ENCODE measurements around the gene SMYD3.

SMYD3 gene

DNA sequence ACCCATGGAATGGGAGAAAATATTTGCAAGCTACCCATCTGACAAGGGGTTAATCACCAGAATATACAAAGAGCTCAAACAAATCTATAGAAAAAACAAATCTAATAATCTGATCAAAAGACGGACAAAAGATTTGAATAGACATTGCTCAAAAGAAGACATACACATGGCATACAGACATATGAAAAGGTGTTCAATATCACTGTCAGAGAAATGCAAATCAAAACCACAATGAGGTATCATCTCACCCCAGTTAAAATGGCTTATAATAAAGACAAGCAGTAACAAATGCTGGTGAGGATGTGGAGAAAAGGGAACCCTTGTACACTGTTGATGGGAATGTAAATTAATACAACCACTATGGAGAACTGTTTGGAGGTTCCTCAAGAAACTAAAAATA, 600.9 kb downstream of the SMYD3 start:
- Mint-ChIP-seq H3K9me3 (peaks cover 0 to 4% of the 10 kb centered on the region in 2 donors), H3K4me1 (peaks cover 3 to 5% of the 10 kb centered on the region in 2 donors), H3K27ac (no peak overlapping the region), H3K27me3 (no peaks in the 10 kb centered on the region), H3K36me3 (peaks cover 22 to 28% of the 10 kb centered on the region in 2 donors), H3K4me3 (no peak overlapping the region)
- DNase-seq = no peak
- no peak for ATAC-seq (replicated peaks)

- no peak overlapping the region for H3K4me3 Mint-ChIP-seq
- peaks cover 29 to 33% of the 10 kb centered on the region in 2 donors for H3K36me3 Mint-ChIP-seq
- peaks cover 3 to 6% of the 10 kb centered on the region in 2 donors for H3K4me1 Mint-ChIP-seq
- ATAC-seq (replicated peaks) (no peak), DNase-seq (no peak)
- peaks cover 0 to 5% of the 10 kb centered on the region in 2 donors for H3K9me3 Mint-ChIP-seq
- H3K27ac Mint-ChIP-seq = no peak overlapping the region
- H3K27me3 Mint-ChIP-seq = no peaks in the 10 kb centered on the region
Observed at GRCh38 chr1:245903851-245904250, 603.2 kb downstream of the SMYD3 start.

- H3K4me3 Mint-ChIP-seq = no peak overlapping the region
- ATAC-seq (replicated peaks) = no peak
- H3K4me1 Mint-ChIP-seq = peaks cover 6 to 10% of the 10 kb centered on the region in 2 donors
- peaks cover 27 to 33% of the 10 kb centered on the region in 2 donors for H3K36me3 Mint-ChIP-seq
- H3K27ac Mint-ChIP-seq = no peak overlapping the region
- DNase-seq = no peak
- peaks cover 0 to 4% of the 10 kb centered on the region in 2 donors for H3K9me3 Mint-ChIP-seq
- H3K27me3 Mint-ChIP-seq = no peaks in the 10 kb centered on the region
Observed at GRCh38 chr1:245901565-245901964, 605.5 kb downstream of the SMYD3 start.

- peaks cover 0 to 4% of the 10 kb centered on the region in 2 donors for H3K9me3 Mint-ChIP-seq
- peaks cover 9 to 15% of the 10 kb centered on the region in 2 donors for H3K4me1 Mint-ChIP-seq
- peaks cover 27 to 33% of the 10 kb centered on the region in 2 donors for H3K36me3 Mint-ChIP-seq
- ATAC-seq (replicated peaks) (peak; percentile 34 to 79), DNase-seq (peak; percentile 1)
- H3K4me3 Mint-ChIP-seq = no peak overlapping the region
- H3K27ac Mint-ChIP-seq = no peak overlapping the region
- no peaks in the 10 kb centered on the region for H3K27me3 Mint-ChIP-seq
Observed at GRCh38 chr1:245901037-245901436, 606.0 kb downstream of the SMYD3 start.

- H3K4me3 Mint-ChIP-seq = no peak overlapping the region
- H3K27me3 Mint-ChIP-seq = no peaks in the 10 kb centered on the region
Observed at GRCh38 chr1:245898581-245898980, 608.5 kb downstream of the SMYD3 start.

DNA sequence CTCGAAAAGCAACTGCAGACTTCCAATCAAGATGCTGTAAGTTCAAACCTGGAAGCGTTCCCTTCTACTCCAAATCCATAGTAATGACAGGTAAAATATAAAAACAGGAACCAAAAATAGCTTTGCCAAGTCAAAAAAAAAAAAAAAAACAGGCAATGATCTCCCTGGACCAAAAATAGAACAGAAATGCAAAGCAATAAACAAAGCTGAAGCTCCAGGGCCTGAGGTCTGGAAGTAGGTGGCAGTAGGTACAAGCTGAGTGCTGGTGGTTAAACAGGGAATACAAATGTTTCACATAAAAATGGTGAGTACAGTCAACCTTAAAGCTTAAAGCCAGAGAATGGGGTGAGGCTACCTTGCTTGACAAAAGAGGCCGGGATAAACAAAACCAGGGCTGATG, 610.8 kb downstream of the SMYD3 start:
- no peak for DNase-seq
- H3K4me3 Mint-ChIP-seq = no peak overlapping the region
- peaks cover 33 to 39% of the 10 kb centered on the region in 2 donors for H3K36me3 Mint-ChIP-seq
- peaks cover 6 to 10% of the 10 kb centered on the region in 2 donors for H3K4me1 Mint-ChIP-seq
- H3K27me3 Mint-ChIP-seq = no peaks in the 10 kb centered on the region
- no peak for ATAC-seq (replicated peaks)
- peaks cover 11 to 15% of the 10 kb centered on the region in 2 donors for H3K9me3 Mint-ChIP-seq
- no peak overlapping the region for H3K27ac Mint-ChIP-seq

More at GRCh38 chr1:245898581-245898980, 608.5 kb downstream of the SMYD3 start:
- DNase-seq (no peak), ATAC-seq (replicated peaks) (no peak)
- Mint-ChIP-seq H3K27ac (no peak overlapping the region), H3K36me3 (peaks cover 31 to 38% of the 10 kb centered on the region in 2 donors), H3K4me1 (peaks cover 9 to 15% of the 10 kb centered on the region in 2 donors), H3K9me3 (peaks cover 3 to 9% of the 10 kb centered on the region in 2 donors)

DNA sequence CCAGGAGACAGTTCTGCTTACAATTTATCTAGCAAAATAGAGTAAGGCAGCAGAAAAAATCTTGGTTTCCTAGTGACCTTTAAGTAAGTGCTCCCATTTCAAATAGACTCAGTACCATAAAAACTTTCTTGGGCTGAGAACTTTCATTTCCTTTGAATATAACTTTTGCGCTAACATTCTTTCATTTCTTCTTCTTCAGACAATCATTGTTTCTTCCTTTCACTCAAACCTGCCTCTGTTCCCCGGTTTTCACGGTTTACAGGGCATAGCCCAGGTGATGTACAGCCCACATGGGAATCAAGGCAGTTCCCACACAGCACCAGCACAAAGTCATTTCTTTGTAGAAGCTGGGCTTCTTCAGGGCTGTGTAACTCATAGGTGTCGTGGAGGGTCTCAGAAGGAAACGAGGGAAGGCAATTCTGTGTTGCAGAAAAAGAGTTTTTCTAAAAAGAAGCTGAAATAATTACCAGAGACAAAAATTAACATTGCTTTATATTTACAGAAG, 611.6 kb downstream of the SMYD3 start:
- H3K27ac Mint-ChIP-seq = no peak overlapping the region
- peaks cover 11 to 14% of the 10 kb centered on the region in 2 donors for H3K9me3 Mint-ChIP-seq
- DNase-seq = no peak
- no peaks in the 10 kb centered on the region for H3K27me3 Mint-ChIP-seq
- no peak for ATAC-seq (replicated peaks)
- peaks cover 6 to 9% of the 10 kb centered on the region in 2 donors for H3K4me1 Mint-ChIP-seq
- no peak overlapping the region for H3K4me3 Mint-ChIP-seq
- peaks cover 34 to 41% of the 10 kb centered on the region in 2 donors for H3K36me3 Mint-ChIP-seq

GRCh38 chr1:245894843-245895242, 612.2 kb downstream of the SMYD3 start:
- ATAC-seq (replicated peaks) (no peak), DNase-seq (no peak)
- Mint-ChIP-seq H3K9me3 (peaks cover 17 to 18% of the 10 kb centered on the region in 2 donors), H3K4me1 (peaks cover 6 to 9% of the 10 kb centered on the region in 2 donors), H3K27ac (no peak overlapping the region), H3K4me3 (no peak overlapping the region), H3K27me3 (no peaks in the 10 kb centered on the region), H3K36me3 (peaks cover 36 to 41% of the 10 kb centered on the region in 2 donors)

DNA sequence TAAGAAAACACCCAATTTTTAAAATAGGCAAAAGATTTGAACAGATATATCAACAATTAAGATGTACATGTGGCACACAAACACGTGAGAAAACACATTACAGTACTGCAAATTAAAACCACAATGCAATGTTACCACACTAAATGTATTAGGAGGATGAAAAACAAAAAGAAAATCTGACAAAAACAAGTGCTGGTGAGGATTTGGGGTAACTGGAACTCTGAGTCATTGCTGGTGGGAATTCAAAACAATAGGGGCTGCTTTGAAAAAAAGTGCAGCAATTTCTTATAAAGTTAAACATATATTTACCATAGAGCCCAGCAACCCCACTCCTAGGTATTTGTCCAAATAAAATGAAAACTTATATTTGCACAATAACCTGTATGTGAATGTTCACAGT, 614.1 kb downstream of the SMYD3 start:
- Mint-ChIP-seq H3K4me1 (peaks cover 3 to 9% of the 10 kb centered on the region in 2 donors), H3K27ac (no peak overlapping the region), H3K27me3 (no peaks in the 10 kb centered on the region), H3K4me3 (no peak overlapping the region), H3K9me3 (peaks cover 21 to 22% of the 10 kb centered on the region in 2 donors), H3K36me3 (peaks cover 39 to 46% of the 10 kb centered on the region in 2 donors)
- ATAC-seq (replicated peaks) = no peak
- DNase-seq = no peak

GRCh38 chr1:245888809-245889208, 618.3 kb downstream of the SMYD3 start:
- no peak overlapping the region for H3K27ac Mint-ChIP-seq
- peaks cover 38 to 48% of the 10 kb centered on the region in 2 donors for H3K36me3 Mint-ChIP-seq
- no peak overlapping the region for H3K4me3 Mint-ChIP-seq
- H3K9me3 Mint-ChIP-seq = peaks cover 19 to 28% of the 10 kb centered on the region in 2 donors
- H3K4me1 Mint-ChIP-seq = no peaks in the 10 kb centered on the region
- ATAC-seq (replicated peaks) (peak in 1 of 2 donors; percentile 25), DNase-seq (no peak)
- no peaks in the 10 kb centered on the region for H3K27me3 Mint-ChIP-seq

DNA sequence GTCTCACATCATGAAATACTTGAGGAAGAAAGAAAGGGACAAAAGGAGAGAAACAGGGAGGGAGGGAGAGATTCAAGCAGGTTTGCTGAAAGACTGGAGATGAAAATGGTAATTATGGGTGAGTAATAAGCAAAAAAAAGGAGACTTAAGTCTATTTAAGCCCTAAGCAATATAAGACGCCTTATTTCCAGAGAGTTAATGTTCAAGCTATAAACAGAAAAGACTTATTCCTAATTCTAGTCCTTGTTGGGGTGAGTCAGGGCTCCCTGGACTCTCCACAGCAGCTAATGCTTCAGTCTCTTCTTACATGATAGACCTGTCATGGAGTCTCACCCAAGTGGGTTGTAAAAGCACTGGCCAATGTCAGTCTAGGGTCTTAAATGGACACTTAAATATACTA, 619.2 kb downstream of the SMYD3 start:
- Mint-ChIP-seq H3K27ac (no peak overlapping the region), H3K27me3 (no peaks in the 10 kb centered on the region)

GRCh38 chr1:245881767-245882391, 625.2 kb downstream of the SMYD3 start:
- no peaks in the 10 kb centered on the region for H3K4me1 Mint-ChIP-seq
- ATAC-seq (replicated peaks) (no peak), DNase-seq (no peak)
- no peaks in the 10 kb centered on the region for H3K27me3 Mint-ChIP-seq
- peaks cover 13 to 15% of the 10 kb centered on the region in 2 donors for H3K36me3 Mint-ChIP-seq
- peak overlapping the region; percentile 26 for H3K27ac Mint-ChIP-seq
- no peak overlapping the region for H3K4me3 Mint-ChIP-seq
- peaks cover 0 to 10% of the 10 kb centered on the region in 2 donors for H3K9me3 Mint-ChIP-seq

More for the DNA sequence above, 619.2 kb downstream of the SMYD3 start:
- Mint-ChIP-seq H3K4me3 (no peak overlapping the region), H3K4me1 (no peaks in the 10 kb centered on the region), H3K36me3 (peaks cover 29 to 39% of the 10 kb centered on the region in 2 donors), H3K9me3 (peaks cover 12 to 22% of the 10 kb centered on the region in 2 donors)
- no peak for ATAC-seq (replicated peaks)
- no peak for DNase-seq

- Mint-ChIP-seq H3K9me3 (peaks cover 0 to 10% of the 10 kb centered on the region in 2 donors), H3K27ac (no peak overlapping the region), H3K4me3 (no peak overlapping the region), H3K27me3 (no peaks in the 10 kb centered on the region), H3K4me1 (no peaks in the 10 kb centered on the region), H3K36me3 (peaks cover 14 to 18% of the 10 kb centered on the region in 2 donors)
- ATAC-seq (replicated peaks) = no peak
- DNase-seq = no peak
Observed at GRCh38 chr1:245880754-245881403, 626.2 kb downstream of the SMYD3 start.

GRCh38 chr1:245879091-245879490, 628.0 kb downstream of the SMYD3 start:
- no peak for DNase-seq
- Mint-ChIP-seq H3K4me3 (no peak overlapping the region), H3K27me3 (no peaks in the 10 kb centered on the region), H3K36me3 (peaks cover 2 to 5% of the 10 kb centered on the region in 2 donors), H3K9me3 (peaks cover 0 to under 1% of the 10 kb centered on the region in 2 donors), H3K4me1 (no peaks in the 10 kb centered on the region), H3K27ac (no peak overlapping the region)
- no peak for ATAC-seq (replicated peaks)

- H3K9me3 Mint-ChIP-seq = no peaks in the 10 kb centered on the region
- H3K36me3 Mint-ChIP-seq = peaks cover 2 to 3% of the 10 kb centered on the region in 2 donors
- ATAC-seq (replicated peaks) = no peak
- no peaks in the 10 kb centered on the region for H3K4me1 Mint-ChIP-seq
- DNase-seq = no peak
- H3K27ac Mint-ChIP-seq = no peak overlapping the region
- no peak overlapping the region for H3K4me3 Mint-ChIP-seq
- no peaks in the 10 kb centered on the region for H3K27me3 Mint-ChIP-seq
Observed at GRCh38 chr1:245878585-245878984, 628.5 kb downstream of the SMYD3 start.
